ENCODE results near the gene COL4A4.

- TF ChIP-seq POLR2AphosphoS5 (IDR thresholded peaks at IDR 0.05; ENCODE audit: low read depth, low read length) = no peak
- no peak for TF ChIP-seq POU2F2 (IDR thresholded peaks at IDR 0.05; ENCODE audit: low read depth, low read length)
Observed at GRCh38 chr2:227185615-227186232, 21.7 kb upstream of the COL4A4 start.
